Measurements from ENCODE around the gene SLC34A1. TPM values are rescaled to one million over a fixed set of nuclear protein-coding genes. Genes with fewer than 3 reads are reported as not detected.

Gene SLC34A1
- total and polyA plus RNA-seq, 2 of the 13 experiments (the other 11 are each of a cell fraction or from before 2014, with no cell fraction given), result 0.03 to 0.20 TPM

DNA sequence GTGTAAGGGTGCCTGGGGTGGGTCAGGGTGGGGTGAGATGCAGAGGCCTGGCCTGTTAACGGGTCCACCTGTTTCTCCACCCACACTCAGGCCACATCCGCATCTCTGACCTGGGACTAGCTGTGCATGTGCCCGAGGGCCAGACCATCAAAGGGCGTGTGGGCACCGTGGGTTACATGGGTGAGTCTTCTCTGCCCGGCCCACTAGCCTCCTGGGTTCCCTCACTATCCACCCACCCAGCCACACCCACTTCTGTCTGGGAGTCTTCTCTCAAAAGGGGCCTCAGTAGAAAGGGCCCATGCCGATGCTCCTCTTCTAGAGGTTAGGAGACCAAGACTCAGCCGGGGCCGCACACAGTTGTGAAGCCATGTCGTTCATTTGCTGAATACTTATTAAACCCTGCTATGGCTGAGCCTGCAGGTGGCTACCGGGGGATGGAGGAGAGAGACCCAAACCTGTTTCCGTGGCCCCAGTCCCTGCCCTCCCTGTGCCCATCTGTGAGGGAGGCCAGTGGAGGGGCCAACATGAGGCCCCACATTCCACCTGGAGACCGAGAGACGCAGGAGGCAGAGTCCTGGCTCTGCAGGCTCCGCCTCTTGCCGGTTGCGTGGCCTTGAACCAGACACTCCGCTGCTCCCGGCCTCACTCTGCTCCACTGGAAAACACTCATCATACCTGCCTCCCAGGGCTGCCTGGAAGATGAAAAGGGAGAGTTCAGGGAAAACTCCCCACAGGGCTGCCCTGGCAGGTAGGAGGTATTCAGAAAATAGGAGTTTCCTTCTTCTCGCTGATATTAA is 50.9 kb downstream of the SLC34A1 start (continued):
- TF ChIP-seq ZNF788 (CRISPR knock-in tag; IDR thresholded peaks at IDR 0.05; ENCODE audit: borderline replicate concordance) (0 out of 2 replicates have a peak, but pooled peaks have one; percentile 25), ZMYM4 (CRISPR knock-in tag; IDR thresholded peaks at IDR 0.05) (0 out of 2 replicates have a peak, but pooled peaks have one; percentile 13), FOSL2 (CRISPR knock-in tag; IDR thresholded peaks at IDR 0.05) (peak; percentile 47), KLF16 (CRISPR knock-in tag; IDR thresholded peaks at IDR 0.05) (0 out of 4 replicates have a peak, but pooled peaks of 1 of the 2 experiments have one; percentile 25), ZNF556 (CRISPR knock-in tag; IDR thresholded peaks at IDR 0.05; ENCODE audit: borderline replicate concordance) (peak; percentile 22; the same call in 1 of the 2 replicates), RFXAP (CRISPR knock-in tag; IDR thresholded peaks at IDR 0.05; ENCODE audit: borderline replicate concordance) (no peak), ELF3 (CRISPR knock-in tag; IDR thresholded peaks at IDR 0.05) (peak; percentile 37), MEF2D (CRISPR knock-in tag; IDR thresholded peaks at IDR 0.05) (0 out of 2 replicates have a peak, but pooled peaks have one; percentile 14), U2AF2 (IDR thresholded peaks at IDR 0.05; ENCODE audit: low read depth, low read length) (no peak), ZNF431 (CRISPR knock-in tag; IDR thresholded peaks at IDR 0.05; ENCODE audit: borderline replicate concordance, low read depth) (no peak), GABPA (IDR thresholded peaks at IDR 0.05; ENCODE audit: low read depth, low read length) (no peak), GABPA (CRISPR knock-in tag; IDR thresholded peaks at IDR 0.05; ENCODE audit: low read depth) (0 out of 2 replicates have a peak, but pooled peaks have one; percentile 12), AKAP8 (CRISPR knock-in tag; IDR thresholded peaks at IDR 0.05) (peak; percentile 49; the same call in 1 of the 2 replicates), TEAD3 (CRISPR knock-in tag; optimal IDR thresholded peaks at IDR 0.05; ENCODE audit: borderline replicate concordance) (peak; percentile 87), CHD4 (IDR thresholded peaks at IDR 0.05; ENCODE audit: borderline replicate concordance, low read length) (no peak), ZNF501 (CRISPR knock-in tag; IDR thresholded peaks at IDR 0.05) (peak; percentile 66)
- TF ChIP-seq, protein P1, sequence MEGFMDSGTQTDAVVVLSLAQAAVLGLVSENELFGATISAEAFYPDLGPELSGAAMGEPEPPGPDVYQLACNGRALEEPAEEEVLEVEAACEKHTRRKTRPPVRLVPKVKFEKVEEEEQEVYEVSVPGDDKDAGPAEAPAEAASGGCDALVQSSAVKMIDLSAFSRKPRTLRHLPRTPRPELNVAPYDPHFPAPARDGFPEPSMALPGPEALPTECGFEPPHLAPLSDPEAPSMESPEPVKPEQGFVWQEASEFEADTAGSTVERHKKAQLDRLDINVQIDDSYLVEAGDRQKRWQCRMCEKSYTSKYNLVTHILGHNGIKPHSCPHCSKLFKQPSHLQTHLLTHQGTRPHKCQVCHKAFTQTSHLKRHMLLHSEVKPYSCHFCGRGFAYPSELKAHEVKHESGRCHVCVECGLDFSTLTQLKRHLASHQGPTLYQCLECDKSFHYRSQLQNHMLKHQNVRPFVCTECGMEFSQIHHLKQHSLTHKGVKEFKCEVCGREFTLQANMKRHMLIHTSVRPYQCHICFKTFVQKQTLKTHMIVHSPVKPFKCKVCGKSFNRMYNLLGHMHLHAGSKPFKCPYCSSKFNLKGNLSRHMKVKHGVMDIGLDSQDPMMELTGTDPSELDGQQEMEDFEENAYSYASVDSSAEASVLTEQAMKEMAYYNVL (CRISPR knock-in tag; IDR thresholded peaks at IDR 0.05; ENCODE audit: borderline replicate concordance), result 0 out of 2 replicates have a peak, but pooled peaks have one; percentile 33
- TF ChIP-seq, protein P2, sequence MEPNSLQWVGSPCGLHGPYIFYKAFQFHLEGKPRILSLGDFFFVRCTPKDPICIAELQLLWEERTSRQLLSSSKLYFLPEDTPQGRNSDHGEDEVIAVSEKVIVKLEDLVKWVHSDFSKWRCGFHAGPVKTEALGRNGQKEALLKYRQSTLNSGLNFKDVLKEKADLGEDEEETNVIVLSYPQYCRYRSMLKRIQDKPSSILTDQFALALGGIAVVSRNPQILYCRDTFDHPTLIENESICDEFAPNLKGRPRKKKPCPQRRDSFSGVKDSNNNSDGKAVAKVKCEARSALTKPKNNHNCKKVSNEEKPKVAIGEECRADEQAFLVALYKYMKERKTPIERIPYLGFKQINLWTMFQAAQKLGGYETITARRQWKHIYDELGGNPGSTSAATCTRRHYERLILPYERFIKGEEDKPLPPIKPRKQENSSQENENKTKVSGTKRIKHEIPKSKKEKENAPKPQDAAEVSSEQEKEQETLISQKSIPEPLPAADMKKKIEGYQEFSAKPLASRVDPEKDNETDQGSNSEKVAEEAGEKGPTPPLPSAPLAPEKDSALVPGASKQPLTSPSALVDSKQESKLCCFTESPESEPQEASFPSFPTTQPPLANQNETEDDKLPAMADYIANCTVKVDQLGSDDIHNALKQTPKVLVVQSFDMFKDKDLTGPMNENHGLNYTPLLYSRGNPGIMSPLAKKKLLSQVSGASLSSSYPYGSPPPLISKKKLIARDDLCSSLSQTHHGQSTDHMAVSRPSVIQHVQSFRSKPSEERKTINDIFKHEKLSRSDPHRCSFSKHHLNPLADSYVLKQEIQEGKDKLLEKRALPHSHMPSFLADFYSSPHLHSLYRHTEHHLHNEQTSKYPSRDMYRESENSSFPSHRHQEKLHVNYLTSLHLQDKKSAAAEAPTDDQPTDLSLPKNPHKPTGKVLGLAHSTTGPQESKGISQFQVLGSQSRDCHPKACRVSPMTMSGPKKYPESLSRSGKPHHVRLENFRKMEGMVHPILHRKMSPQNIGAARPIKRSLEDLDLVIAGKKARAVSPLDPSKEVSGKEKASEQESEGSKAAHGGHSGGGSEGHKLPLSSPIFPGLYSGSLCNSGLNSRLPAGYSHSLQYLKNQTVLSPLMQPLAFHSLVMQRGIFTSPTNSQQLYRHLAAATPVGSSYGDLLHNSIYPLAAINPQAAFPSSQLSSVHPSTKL (CRISPR knock-in tag; IDR thresholded peaks at IDR 0.05), result peak; percentile 20; the same call in 1 of the 2 replicates
- TF ChIP-seq, protein P3, sequence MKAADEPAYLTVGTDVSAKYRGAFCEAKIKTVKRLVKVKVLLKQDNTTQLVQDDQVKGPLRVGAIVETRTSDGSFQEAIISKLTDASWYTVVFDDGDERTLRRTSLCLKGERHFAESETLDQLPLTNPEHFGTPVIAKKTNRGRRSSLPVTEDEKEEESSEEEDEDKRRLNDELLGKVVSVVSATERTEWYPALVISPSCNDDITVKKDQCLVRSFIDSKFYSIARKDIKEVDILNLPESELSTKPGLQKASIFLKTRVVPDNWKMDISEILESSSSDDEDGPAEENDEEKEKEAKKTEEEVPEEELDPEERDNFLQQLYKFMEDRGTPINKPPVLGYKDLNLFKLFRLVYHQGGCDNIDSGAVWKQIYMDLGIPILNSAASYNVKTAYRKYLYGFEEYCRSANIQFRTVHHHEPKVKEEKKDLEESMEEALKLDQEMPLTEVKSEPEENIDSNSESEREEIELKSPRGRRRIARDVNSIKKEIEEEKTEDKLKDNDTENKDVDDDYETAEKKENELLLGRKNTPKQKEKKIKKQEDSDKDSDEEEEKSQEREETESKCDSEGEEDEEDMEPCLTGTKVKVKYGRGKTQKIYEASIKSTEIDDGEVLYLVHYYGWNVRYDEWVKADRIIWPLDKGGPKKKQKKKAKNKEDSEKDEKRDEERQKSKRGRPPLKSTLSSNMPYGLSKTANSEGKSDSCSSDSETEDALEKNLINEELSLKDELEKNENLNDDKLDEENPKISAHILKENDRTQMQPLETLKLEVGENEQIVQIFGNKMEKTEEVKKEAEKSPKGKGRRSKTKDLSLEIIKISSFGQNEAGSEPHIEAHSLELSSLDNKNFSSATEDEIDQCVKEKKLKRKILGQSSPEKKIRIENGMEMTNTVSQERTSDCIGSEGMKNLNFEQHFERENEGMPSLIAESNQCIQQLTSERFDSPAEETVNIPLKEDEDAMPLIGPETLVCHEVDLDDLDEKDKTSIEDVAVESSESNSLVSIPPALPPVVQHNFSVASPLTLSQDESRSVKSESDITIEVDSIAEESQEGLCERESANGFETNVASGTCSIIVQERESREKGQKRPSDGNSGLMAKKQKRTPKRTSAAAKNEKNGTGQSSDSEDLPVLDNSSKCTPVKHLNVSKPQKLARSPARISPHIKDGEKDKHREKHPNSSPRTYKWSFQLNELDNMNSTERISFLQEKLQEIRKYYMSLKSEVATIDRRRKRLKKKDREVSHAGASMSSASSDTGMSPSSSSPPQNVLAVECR (CRISPR knock-in tag; IDR thresholded peaks at IDR 0.05; ENCODE audit: borderline replicate concordance), result peak; percentile 60; the same call in 1 of the 2 replicates
